ENCODE data around the gene FCF1. TPM values are rescaled to one million over a fixed set of nuclear protein-coding genes. Genes with fewer than 3 reads are reported as not detected.

The FCF1 gene
- total and polyA plus RNA-seq, 9 of the 15 experiments (the other 6 are each of a cell fraction or from before 2014, with no cell fraction given) = 6.8 to 91.9 (median 40.0) TPM

DNA sequence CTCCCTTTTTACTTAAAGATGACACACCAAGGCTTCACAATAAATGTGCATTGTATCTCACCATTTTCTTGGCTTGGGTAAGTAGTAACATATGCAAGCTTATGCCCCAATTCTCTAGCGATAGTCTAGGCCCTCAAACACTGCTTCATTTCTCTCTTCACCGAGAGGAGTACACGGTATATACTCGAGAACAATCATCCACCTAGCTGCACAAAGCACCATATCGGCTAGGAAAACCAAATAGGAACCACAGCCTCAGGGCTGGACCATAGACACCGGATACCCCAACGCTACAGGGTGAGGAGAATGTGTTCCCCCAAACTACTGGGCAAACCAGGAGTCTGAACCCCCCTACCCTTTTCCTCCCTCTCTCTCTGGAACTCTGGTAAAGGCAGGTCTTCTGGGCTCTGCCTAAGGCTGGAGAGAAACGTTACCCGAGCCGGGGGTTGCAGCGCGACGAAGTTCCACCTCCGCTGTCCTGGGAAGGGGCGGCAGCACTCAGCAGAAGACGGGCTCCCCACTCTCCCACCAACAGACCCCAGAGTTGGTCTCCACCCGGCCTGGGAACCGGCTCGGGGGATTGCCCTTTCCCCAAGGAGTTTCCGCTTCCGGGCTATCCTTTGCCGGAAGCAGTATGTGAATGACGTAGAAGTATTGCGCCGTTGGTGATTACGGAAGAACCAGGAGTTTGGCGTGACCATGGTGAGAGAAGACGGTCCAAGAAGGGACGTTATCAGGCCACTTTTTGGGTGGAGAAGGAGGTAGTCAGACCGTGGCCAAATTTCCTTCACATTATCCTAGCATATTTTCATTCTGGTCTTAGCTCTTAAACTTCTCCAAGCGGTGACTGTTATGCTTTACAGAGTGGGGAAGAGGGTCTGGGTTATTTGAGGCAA is at the start of gene FCF1, which contains the start of gene AREL1 (continued):
- TF ChIP-seq SRSF1 (IDR thresholded peaks at IDR 0.05; ENCODE audit: low read depth, low read length) (no peak), ZNF282 (CRISPR knock-in tag; IDR thresholded peaks at IDR 0.05) (no peak), RBM17 (IDR thresholded peaks at IDR 0.05; ENCODE audit: borderline replicate concordance, low read depth, low read length) (no peak), ARHGAP35 (IDR thresholded peaks at IDR 0.05; ENCODE audit: partially characterized antibody) (no peak), ZNF121 (CRISPR knock-in tag; conservative IDR thresholded peaks at IDR 0.05) (no peak), SAFB (IDR thresholded peaks at IDR 0.05; ENCODE audit: borderline replicate concordance, low read depth, low read length) (no peak), MTA1 (IDR thresholded peaks at IDR 0.05; ENCODE audit: borderline replicate concordance) (peak; percentile 97), SMAD3 (CRISPR knock-in tag; conservative IDR thresholded peaks at IDR 0.05) (no peak), KLF10 (CRISPR knock-in tag; IDR thresholded peaks at IDR 0.05) (no peak), TARDBP (IDR thresholded peaks at IDR 0.05) (no peak), ZNF75A (CRISPR knock-in tag; IDR thresholded peaks at IDR 0.05) (no peak), FOXK2 (conservative IDR thresholded peaks at IDR 0.05 in 1 of 2, IDR thresholded peaks at IDR 0.05 in 1 of 2; ENCODE audit: low read depth in 2 of 2) (peak; percentile 88 to 91), FOS (IDR thresholded peaks at IDR 0.05; ENCODE audit: extremely low read depth, insufficient read length) (no peak), ADNP (tag; IDR thresholded peaks at IDR 0.05) (no peak), POLR2AphosphoS5 (IDR thresholded peaks at IDR 0.05; ENCODE audit: control insufficient read depth, insufficient read depth, low read depth, low read length) (peak; percentile 77), ATF1 (CRISPR knock-in tag; IDR thresholded peaks at IDR 0.05) (peak; percentile 73), ATF1 (tag; IDR thresholded peaks at IDR 0.05) (peak; percentile 97)
- TF ChIP-seq, protein P1, sequence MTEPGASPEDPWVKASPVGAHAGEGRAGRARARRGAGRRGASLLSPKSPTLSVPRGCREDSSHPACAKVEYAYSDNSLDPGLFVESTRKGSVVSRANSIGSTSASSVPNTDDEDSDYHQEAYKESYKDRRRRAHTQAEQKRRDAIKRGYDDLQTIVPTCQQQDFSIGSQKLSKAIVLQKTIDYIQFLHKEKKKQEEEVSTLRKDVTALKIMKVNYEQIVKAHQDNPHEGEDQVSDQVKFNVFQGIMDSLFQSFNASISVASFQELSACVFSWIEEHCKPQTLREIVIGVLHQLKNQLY (CRISPR knock-in tag; conservative IDR thresholded peaks at IDR 0.05) = no peak
- TF ChIP-seq, protein P2, sequence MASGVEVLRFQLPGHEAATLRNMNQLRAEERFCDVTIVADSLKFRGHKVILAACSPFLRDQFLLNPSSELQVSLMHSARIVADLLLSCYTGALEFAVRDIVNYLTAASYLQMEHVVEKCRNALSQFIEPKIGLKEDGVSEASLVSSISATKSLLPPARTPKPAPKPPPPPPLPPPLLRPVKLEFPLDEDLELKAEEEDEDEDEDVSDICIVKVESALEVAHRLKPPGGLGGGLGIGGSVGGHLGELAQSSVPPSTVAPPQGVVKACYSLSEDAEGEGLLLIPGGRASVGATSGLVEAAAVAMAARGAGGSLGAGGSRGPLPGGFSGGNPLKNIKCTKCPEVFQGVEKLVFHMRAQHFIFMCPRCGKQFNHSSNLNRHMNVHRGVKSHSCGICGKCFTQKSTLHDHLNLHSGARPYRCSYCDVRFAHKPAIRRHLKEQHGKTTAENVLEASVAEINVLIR (CRISPR knock-in tag; IDR thresholded peaks at IDR 0.05) = peak; percentile 92
- TF ChIP-seq, protein P3, sequence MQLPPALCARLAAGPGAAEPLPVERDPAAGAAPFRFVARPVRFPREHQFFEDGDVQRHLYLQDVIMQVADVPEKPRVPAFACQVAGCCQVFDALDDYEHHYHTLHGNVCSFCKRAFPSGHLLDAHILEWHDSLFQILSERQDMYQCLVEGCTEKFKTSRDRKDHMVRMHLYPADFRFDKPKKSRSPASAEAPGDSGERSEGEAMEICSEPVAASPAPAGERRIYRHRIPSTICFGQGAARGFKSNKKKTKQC (CRISPR knock-in tag; IDR thresholded peaks at IDR 0.05) = no peak; the same call in 1 of the 2 replicates
- TF ChIP-seq, protein P4, sequence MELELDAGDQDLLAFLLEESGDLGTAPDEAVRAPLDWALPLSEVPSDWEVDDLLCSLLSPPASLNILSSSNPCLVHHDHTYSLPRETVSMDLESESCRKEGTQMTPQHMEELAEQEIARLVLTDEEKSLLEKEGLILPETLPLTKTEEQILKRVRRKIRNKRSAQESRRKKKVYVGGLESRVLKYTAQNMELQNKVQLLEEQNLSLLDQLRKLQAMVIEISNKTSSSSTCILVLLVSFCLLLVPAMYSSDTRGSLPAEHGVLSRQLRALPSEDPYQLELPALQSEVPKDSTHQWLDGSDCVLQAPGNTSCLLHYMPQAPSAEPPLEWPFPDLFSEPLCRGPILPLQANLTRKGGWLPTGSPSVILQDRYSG (tag; conservative IDR thresholded peaks at IDR 0.05; ENCODE audit: low read depth) = no peak
